H7 (cell line): ENCODE measurements around the gene POR. TPM values are rescaled to one million over a fixed set of nuclear protein-coding genes. Genes with fewer than 3 reads are reported as not detected.
"Not testable (repeated sequence)": the region's sequence is repeated elsewhere in the genome, so short reads cannot be mapped to it uniquely, and the experiment has no call there.

Experiments
- DNase-seq: peaks from one replicate; pipeline ENCODE4 v3.0.0; 2012
- H3K27me3 ChIP-seq: 2 replicates; pipeline ENCODE4 v1.6.0; 2011; ENCODE audit warnings: mild to moderate bottlenecking, low read length; ENCODE audit not compliant: control insufficient read depth, insufficient read depth
- H3K36me3 ChIP-seq: replicated peaks from 2 replicates; pipeline ENCODE4 v1.5.1; 2011; ENCODE audit warnings: low read length; ENCODE audit not compliant: control insufficient read depth, insufficient read depth
- H3K4me3 ChIP-seq: 2 replicates; pipeline ENCODE4 v1.5.1; 2011; ENCODE audit warnings: low read depth, mild to moderate bottlenecking, control low read depth, low read length, moderate library complexity; ENCODE audit not compliant: insufficient read depth
- total RNA-seq: library from RNA; depleted of rRNA; stranded (reverse); fragments of >200 nt; shearing (Covaris generic); gene quantifications from 2 replicates; pipeline ENCODE4 v1.2.3, GENCODE V29; 2014

The POR gene
- total RNA-seq, 1 experiment from 2014 or later: 120 TPM

DNA sequence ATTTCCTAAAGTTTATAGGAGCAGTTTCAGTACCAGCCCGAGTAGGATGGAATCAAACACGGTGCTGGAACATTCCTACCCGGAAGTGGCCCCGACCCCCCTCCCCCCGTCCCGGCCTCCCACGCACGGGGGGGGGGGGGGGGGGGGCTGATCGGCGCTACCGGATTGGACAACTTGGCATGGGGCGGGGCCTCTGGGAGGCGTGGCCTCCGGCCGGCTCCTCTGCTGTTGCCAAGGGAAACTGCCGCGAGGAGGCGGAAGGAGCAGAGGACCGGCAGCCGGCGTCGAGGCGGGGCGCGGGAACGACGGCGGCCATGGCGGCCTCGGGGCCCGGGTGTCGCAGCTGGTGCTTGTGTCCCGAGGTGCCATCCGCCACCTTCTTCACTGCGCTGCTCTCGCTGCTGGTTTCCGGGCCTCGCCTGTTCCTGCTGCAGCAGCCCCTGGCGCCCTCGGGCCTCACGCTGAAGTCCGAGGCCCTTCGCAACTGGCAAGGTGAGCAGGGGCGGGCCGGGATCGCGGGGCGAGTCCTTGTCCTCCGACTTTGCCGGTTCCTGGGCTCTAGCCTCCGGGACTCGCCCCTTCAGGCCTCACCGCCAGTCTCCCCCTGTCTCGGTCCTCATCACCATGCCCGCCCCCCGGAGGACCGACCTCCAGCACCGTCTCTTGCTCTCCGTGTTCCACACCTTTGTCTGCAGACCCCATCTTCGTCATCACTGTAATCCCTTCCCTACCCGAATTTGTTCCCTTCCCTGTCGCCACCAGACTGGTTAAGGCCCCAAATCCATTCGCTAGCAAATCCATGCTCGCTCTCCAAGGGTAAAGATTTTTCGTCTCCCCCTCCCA is 36.0 kb upstream of the POR start, which contains the start of gene RHBDD2:
Gene RHBDD2 (plus strand): TSS at position 266 of the 843 bp plus-strand sequence. CDS start 49 bp downstream, at position 315.
- peaks cover 2% of the 10 kb centered on the region; the same call in 1 of the 2 replicates for H3K27me3 ChIP-seq
- H3K4me3 ChIP-seq: peak within 1 kb of the TSS; percentile 80
- H3K36me3 ChIP-seq: peaks cover 16% of the 10 kb centered on the region
- peak; percentile 100 for DNase-seq

GRCh38 chr7:75879771-75880184 is 35.2 kb upstream of the POR start:
- DNase-seq: peak; percentile 32
- Histone ChIP-seq H3K27me3 (peaks cover 2% of the 10 kb centered on the region; the same call in 1 of the 2 replicates), H3K36me3 (peaks cover 23% of the 10 kb centered on the region), H3K4me3 (peak overlapping the region; percentile 80)

DNA sequence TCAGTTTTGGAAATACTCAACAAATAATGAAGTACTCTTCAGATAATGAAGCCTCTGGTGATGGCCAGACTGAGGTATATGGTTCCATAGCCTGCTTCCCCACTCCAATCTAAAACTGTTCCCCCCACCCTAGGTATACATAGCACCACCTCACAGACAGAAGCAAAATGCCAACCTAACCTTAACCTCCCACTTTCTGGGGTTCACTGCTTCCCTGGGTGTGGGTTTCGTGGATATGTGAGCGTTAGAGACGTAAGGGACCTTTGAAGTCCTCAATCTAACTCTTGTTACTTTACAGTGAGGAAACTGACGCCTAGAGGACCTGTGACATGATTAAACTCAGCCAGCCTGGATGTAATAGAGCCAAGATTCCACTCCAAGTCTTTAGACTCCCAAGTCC is 34.7 kb upstream of the POR start:
- H3K36me3 ChIP-seq: peaks cover 25% of the 10 kb centered on the region
- no peak for DNase-seq
- H3K4me3 ChIP-seq: no peak overlapping the region; the same call in 1 of the 2 replicates
- H3K27me3 ChIP-seq: peaks cover 2% of the 10 kb centered on the region; the same call in 1 of the 2 replicates

DNA sequence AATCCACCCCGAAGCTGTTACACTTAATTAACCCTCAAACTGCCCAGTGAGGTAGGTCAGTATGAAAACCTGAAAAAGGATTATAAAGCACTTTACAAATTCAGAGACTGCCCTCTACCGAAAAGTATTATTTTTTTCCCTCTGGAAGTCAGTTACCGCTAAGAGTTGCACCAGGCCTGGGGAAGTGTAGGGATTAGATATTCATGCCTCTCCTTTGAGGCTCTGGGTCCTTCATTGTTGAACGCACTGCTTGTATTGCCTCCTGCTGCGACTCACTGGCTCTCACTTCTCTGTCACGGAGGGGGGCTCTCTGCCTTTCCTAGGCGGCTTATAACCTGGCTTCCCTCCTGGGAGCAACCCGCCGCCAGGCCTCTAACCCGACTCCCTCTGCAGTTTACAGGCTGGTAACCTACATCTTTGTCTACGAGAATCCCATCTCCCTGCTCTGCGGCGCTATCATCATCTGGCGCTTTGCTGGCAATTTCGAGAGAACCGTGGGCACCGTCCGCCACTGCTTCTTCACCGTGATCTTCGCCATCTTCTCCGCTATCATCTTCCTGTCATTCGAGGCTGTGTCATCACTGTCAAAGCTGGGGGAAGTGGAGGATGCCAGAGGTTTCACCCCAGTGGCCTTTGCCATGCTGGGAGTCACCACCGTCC is 33.4 kb upstream of the POR start:
- peak; percentile 75 for DNase-seq
- Histone ChIP-seq H3K27me3 (peaks cover 2% of the 10 kb centered on the region; the same call in 1 of the 2 replicates), H3K36me3 (peaks cover 33% of the 10 kb centered on the region), H3K4me3 (no peak overlapping the region)

DNA sequence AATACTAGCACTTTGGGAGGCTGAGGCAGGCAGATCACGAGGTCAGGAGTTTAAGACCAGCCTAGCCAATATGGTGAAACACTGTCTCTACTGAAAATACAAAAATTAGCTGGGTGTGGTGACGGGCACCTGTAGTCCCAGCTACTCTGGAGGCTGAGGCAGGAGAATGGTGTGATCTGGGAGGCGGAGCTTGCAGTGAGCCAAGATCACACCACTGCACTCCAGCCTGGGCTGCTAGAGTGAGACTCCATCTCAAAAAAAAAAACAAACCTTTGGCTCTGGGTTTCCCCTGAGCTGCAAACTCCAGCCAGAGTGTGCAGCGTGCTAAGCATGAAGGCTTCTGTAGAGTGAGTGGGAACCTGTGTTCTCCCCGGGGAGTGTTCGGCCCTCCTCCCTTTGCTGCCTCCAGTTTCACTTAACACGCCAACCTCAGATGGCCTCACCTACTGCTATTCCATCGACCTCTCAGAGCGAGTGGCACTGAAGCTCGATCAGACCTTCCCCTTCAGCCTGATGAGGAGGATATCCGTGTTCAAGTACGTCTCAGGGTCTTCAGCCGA is 31.6 kb upstream of the POR start:
- peaks cover 36% of the 10 kb centered on the region for H3K36me3 ChIP-seq
- H3K4me3 ChIP-seq, DNase-seq, H3K27me3 ChIP-seq: not testable (repeated sequence)

GRCh38 chr7:75884476-75884875 is 30.5 kb upstream of the POR start:
- Histone ChIP-seq H3K27me3 (peaks cover 2% of the 10 kb centered on the region; the same call in 1 of the 2 replicates), H3K4me3 (no peak overlapping the region), H3K36me3 (peaks cover 38% of the 10 kb centered on the region)
- no peak for DNase-seq

- H3K36me3 ChIP-seq: peaks cover 38% of the 10 kb centered on the region
- H3K27me3 ChIP-seq: peaks cover 2% of the 10 kb centered on the region; the same call in 1 of the 2 replicates
- no peak overlapping the region for H3K4me3 ChIP-seq
- no peak for DNase-seq
Observed at GRCh38 chr7:75885036-75885435, 29.9 kb upstream of the POR start.

- no peak for DNase-seq
- Histone ChIP-seq H3K27me3 (no peaks in the 10 kb centered on the region), H3K4me3 (no peak overlapping the region), H3K36me3 (peaks cover 27% of the 10 kb centered on the region)
Observed at GRCh38 chr7:75887669-75888369, 27.1 kb upstream of the POR start.

DNA sequence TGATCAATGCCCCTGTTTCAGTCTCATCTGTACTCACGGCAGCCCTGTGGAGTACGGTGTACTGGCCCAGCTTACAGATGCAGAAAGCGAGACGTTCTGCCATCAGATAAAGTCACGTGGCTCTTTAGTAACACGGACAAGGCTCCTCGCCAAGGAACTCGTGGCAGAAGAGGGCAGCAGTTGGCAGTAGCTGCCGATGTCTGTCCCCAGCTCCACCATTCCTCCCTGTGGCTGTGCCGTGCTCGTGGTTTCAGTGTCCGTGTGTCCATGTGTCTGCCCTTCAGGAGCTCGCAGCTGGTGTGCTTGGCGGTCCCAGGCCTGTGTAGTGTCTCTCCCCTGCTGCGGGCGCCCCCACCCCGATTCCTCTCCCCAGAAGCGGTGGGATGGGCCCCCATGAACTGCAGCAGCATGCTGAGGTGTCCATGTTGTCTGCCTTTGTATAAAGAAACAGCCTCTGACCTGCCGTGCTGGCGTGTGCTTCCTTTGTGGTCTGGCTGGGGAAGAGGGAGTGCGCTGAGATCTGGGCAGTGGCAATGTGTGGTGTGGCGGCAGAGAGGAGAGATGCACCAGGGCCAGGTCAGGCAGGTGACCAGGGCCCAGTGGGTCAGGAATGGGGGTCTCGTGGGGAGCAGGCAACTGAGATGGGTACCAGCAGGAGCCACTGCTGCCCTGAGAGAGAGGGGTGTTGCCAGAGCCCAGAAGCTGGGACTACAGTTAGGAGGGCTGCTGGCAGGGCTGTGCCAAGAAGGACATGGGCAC is 26.3 kb upstream of the POR start:
- Histone ChIP-seq H3K27me3 (no peaks in the 10 kb centered on the region), H3K36me3 (peaks cover 22% of the 10 kb centered on the region), H3K4me3 (no peak overlapping the region)
- DNase-seq: no peak

GRCh38 chr7:75889223-75889825 is 25.6 kb upstream of the POR start:
- Histone ChIP-seq H3K27me3 (no peaks in the 10 kb centered on the region), H3K4me3 (no peak overlapping the region), H3K36me3 (peaks cover 19% of the 10 kb centered on the region)
- peak; percentile 24 for DNase-seq

DNA sequence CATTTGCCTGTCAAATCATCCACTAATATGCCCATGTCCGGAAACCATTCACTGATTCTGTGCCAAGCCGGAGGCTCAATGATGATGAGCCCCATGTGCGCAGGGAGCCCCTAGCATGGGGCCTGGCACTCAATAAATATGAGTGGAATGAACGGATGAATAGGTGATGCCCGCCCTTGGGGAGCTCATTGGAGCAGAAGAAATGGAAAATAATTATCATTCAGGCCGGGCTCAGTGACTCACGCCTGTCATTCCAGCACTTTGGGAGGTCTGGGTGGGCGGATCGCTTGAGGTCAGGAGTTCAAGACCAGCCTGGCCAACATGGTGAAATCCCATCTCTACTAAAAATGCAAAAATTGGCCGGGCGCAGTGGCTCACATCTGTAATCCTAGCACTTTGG is 25.1 kb upstream of the POR start:
- Histone ChIP-seq H3K27me3 (no peaks in the 10 kb centered on the region), H3K4me3 (no peak overlapping the region), H3K36me3 (peaks cover 14% of the 10 kb centered on the region)
- DNase-seq: no peak

GRCh38 chr7:75891237-75891636 is 23.7 kb upstream of the POR start:
- not testable (repeated sequence) for H3K27me3 ChIP-seq, H3K4me3 ChIP-seq, DNase-seq, H3K36me3 ChIP-seq

DNA sequence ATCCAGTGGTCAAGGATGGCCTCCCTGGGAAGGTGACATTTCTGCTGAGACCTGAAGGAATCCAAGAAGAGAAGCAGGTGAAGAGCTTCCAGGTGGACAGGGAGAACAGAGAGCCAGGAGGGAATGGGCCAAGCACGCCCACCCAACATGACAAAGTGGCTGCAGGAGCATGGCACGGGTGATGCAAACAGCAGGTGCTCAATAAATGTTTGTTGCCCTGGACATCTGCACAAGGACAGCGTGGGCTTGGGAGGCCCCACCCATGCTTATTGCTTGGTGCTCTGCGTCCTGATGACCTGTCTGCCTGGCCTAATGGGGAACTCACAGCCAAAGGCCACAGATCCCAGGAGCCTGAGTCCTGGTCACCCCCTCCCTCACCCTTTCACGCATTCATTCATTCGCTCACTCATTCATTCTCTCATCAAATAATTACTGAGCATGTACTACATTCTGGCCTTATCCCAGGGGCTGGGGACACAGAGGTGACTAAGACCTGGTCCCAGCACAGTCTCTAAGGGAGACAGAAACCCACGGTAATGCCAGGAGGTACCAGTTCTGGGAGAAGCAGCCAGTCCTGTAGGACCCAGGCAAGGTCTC is 23.0 kb upstream of the POR start:
- no peak for DNase-seq
- Histone ChIP-seq H3K4me3 (no peak overlapping the region), H3K36me3 (peaks cover 3% of the 10 kb centered on the region), H3K27me3 (no peaks in the 10 kb centered on the region)
